ENCODE measurements around the gene SSBP2.

Gene SSBP2

GRCh38 chr5:81779916-81780266 lies 29.0 kb upstream of the SSBP2 start:
- Histone ChIP-seq H3K36me3 (ENCODE audit: control insufficient read depth, insufficient read depth, low read length) (no peaks in the 10 kb centered on the region), H3K9me3 (ENCODE audit: control insufficient read depth, low read length) (no peaks in the 10 kb centered on the region), H3K27me3 (ENCODE audit: control insufficient read depth, insufficient read depth, low read length) (no peaks in the 10 kb centered on the region), H3K4me3 (ENCODE audit: low read length) (no peak overlapping the region), H3K9ac (ENCODE audit: low read length) (peak overlapping the region; percentile 48), H3K4me1 (ENCODE audit: control insufficient read depth, insufficient read depth, low read length) (peaks cover 22% of the 10 kb centered on the region)

GRCh38 chr5:81779125-81779915 lies 28.4 kb upstream of the SSBP2 start:
- no peaks in the 10 kb centered on the region for H3K36me3 ChIP-seq (ENCODE audit: control insufficient read depth, insufficient read depth, low read length)
- no peaks in the 10 kb centered on the region for H3K9me3 ChIP-seq (ENCODE audit: control insufficient read depth, low read length)
- H3K9ac ChIP-seq (ENCODE audit: low read length) = peak overlapping the region; percentile 48
- peak overlapping the region; percentile 9 for H3K4me3 ChIP-seq (ENCODE audit: low read length)
- no peaks in the 10 kb centered on the region for H3K27me3 ChIP-seq (ENCODE audit: control insufficient read depth, insufficient read depth, low read length)
- H3K4me1 ChIP-seq (ENCODE audit: control insufficient read depth, insufficient read depth, low read length) = peaks cover 22% of the 10 kb centered on the region

- no peaks in the 10 kb centered on the region for H3K27me3 ChIP-seq (ENCODE audit: control insufficient read depth, insufficient read depth, low read length)
- H3K4me1 ChIP-seq (ENCODE audit: control insufficient read depth, insufficient read depth, low read length) = peaks cover 22% of the 10 kb centered on the region
- no peaks in the 10 kb centered on the region for H3K36me3 ChIP-seq (ENCODE audit: control insufficient read depth, insufficient read depth, low read length)
- peak overlapping the region; percentile 10 for H3K9ac ChIP-seq (ENCODE audit: low read length)
- H3K4me3 ChIP-seq (ENCODE audit: low read length) = no peak overlapping the region
- H3K9me3 ChIP-seq (ENCODE audit: control insufficient read depth, low read length) = no peaks in the 10 kb centered on the region
These were observed 27.7 kb upstream of the SSBP2 start for GRCh38 chr5:81778642-81779041.

- Histone ChIP-seq H3K4me3 (ENCODE audit: low read length) (no peak overlapping the region), H3K27me3 (ENCODE audit: control insufficient read depth, insufficient read depth, low read length) (no peaks in the 10 kb centered on the region), H3K9ac (ENCODE audit: low read length) (no peak overlapping the region), H3K4me1 (ENCODE audit: control insufficient read depth, insufficient read depth, low read length) (peaks cover 22% of the 10 kb centered on the region), H3K36me3 (ENCODE audit: control insufficient read depth, insufficient read depth, low read length) (no peaks in the 10 kb centered on the region), H3K9me3 (ENCODE audit: control insufficient read depth, low read length) (no peaks in the 10 kb centered on the region)
These were observed 25.4 kb upstream of the SSBP2 start for GRCh38 chr5:81776258-81776657.

- no peaks in the 10 kb centered on the region for H3K27me3 ChIP-seq (ENCODE audit: control insufficient read depth, insufficient read depth, low read length)
- H3K4me1 ChIP-seq (ENCODE audit: control insufficient read depth, insufficient read depth, low read length) = peaks cover 15% of the 10 kb centered on the region
- H3K9me3 ChIP-seq (ENCODE audit: control insufficient read depth, low read length) = no peaks in the 10 kb centered on the region
- H3K9ac ChIP-seq (ENCODE audit: low read length) = no peak overlapping the region
- H3K36me3 ChIP-seq (ENCODE audit: control insufficient read depth, insufficient read depth, low read length) = no peaks in the 10 kb centered on the region
- no peak overlapping the region for H3K4me3 ChIP-seq (ENCODE audit: low read length)
These were observed 23.5 kb upstream of the SSBP2 start for GRCh38 chr5:81774374-81774773.

GRCh38 chr5:81773574-81773973 lies 22.7 kb upstream of the SSBP2 start:
- no peaks in the 10 kb centered on the region for H3K36me3 ChIP-seq (ENCODE audit: control insufficient read depth, insufficient read depth, low read length)
- H3K9me3 ChIP-seq (ENCODE audit: control insufficient read depth, low read length) = no peaks in the 10 kb centered on the region
- H3K27me3 ChIP-seq (ENCODE audit: control insufficient read depth, insufficient read depth, low read length) = no peaks in the 10 kb centered on the region
- H3K4me3 ChIP-seq (ENCODE audit: low read length) = no peak overlapping the region
- no peak overlapping the region for H3K9ac ChIP-seq (ENCODE audit: low read length)
- peaks cover 16% of the 10 kb centered on the region for H3K4me1 ChIP-seq (ENCODE audit: control insufficient read depth, insufficient read depth, low read length)

- Histone ChIP-seq H3K27me3 (ENCODE audit: control insufficient read depth, insufficient read depth, low read length) (no peaks in the 10 kb centered on the region), H3K9me3 (ENCODE audit: control insufficient read depth, low read length) (no peaks in the 10 kb centered on the region), H3K4me3 (ENCODE audit: low read length) (no peak overlapping the region), H3K36me3 (ENCODE audit: control insufficient read depth, insufficient read depth, low read length) (no peaks in the 10 kb centered on the region), H3K9ac (ENCODE audit: low read length) (no peak overlapping the region), H3K4me1 (ENCODE audit: control insufficient read depth, insufficient read depth, low read length) (peaks cover 12% of the 10 kb centered on the region)
These were observed 22.3 kb upstream of the SSBP2 start for GRCh38 chr5:81773161-81773560.

- Histone ChIP-seq H3K27me3 (ENCODE audit: control insufficient read depth, insufficient read depth, low read length) (no peaks in the 10 kb centered on the region), H3K4me1 (ENCODE audit: control insufficient read depth, insufficient read depth, low read length) (peaks cover 9% of the 10 kb centered on the region), H3K9me3 (ENCODE audit: control insufficient read depth, low read length) (no peaks in the 10 kb centered on the region), H3K36me3 (ENCODE audit: control insufficient read depth, insufficient read depth, low read length) (no peaks in the 10 kb centered on the region), H3K4me3 (ENCODE audit: low read length) (no peak overlapping the region), H3K9ac (ENCODE audit: low read length) (no peak overlapping the region)
These were observed 21.6 kb upstream of the SSBP2 start for GRCh38 chr5:81772488-81772887.

- Histone ChIP-seq H3K4me1 (ENCODE audit: control insufficient read depth, insufficient read depth, low read length) (peaks cover 4% of the 10 kb centered on the region), H3K9me3 (ENCODE audit: control insufficient read depth, low read length) (no peaks in the 10 kb centered on the region), H3K4me3 (ENCODE audit: low read length) (no peak overlapping the region), H3K27me3 (ENCODE audit: control insufficient read depth, insufficient read depth, low read length) (no peaks in the 10 kb centered on the region), H3K9ac (ENCODE audit: low read length) (no peak overlapping the region), H3K36me3 (ENCODE audit: control insufficient read depth, insufficient read depth, low read length) (no peaks in the 10 kb centered on the region)
These were observed 18.1 kb upstream of the SSBP2 start for GRCh38 chr5:81768935-81769452.

GRCh38 chr5:81767938-81768337 lies 17.0 kb upstream of the SSBP2 start:
- Histone ChIP-seq H3K4me1 (ENCODE audit: control insufficient read depth, insufficient read depth, low read length) (peaks cover 4% of the 10 kb centered on the region), H3K9me3 (ENCODE audit: control insufficient read depth, low read length) (no peaks in the 10 kb centered on the region), H3K9ac (ENCODE audit: low read length) (no peak overlapping the region), H3K27me3 (ENCODE audit: control insufficient read depth, insufficient read depth, low read length) (no peaks in the 10 kb centered on the region), H3K4me3 (ENCODE audit: low read length) (no peak overlapping the region), H3K36me3 (ENCODE audit: control insufficient read depth, insufficient read depth, low read length) (no peaks in the 10 kb centered on the region)

- Histone ChIP-seq H3K9me3 (ENCODE audit: control insufficient read depth, low read length) (no peaks in the 10 kb centered on the region), H3K27me3 (ENCODE audit: control insufficient read depth, insufficient read depth, low read length) (no peaks in the 10 kb centered on the region), H3K36me3 (ENCODE audit: control insufficient read depth, insufficient read depth, low read length) (no peaks in the 10 kb centered on the region), H3K9ac (ENCODE audit: low read length) (no peak overlapping the region), H3K4me1 (ENCODE audit: control insufficient read depth, insufficient read depth, low read length) (peaks cover 4% of the 10 kb centered on the region), H3K4me3 (ENCODE audit: low read length) (no peak overlapping the region)
These were observed 16.2 kb upstream of the SSBP2 start for GRCh38 chr5:81767097-81767496.

- H3K36me3 ChIP-seq (ENCODE audit: control insufficient read depth, insufficient read depth, low read length) = no peaks in the 10 kb centered on the region
- peaks cover 4% of the 10 kb centered on the region for H3K4me1 ChIP-seq (ENCODE audit: control insufficient read depth, insufficient read depth, low read length)
These were observed 15.7 kb upstream of the SSBP2 start for GRCh38 chr5:81766611-81767010.

More at GRCh38 chr5:81766611-81767010, 15.7 kb upstream of the SSBP2 start:
- H3K9me3 ChIP-seq (ENCODE audit: control insufficient read depth, low read length) = no peaks in the 10 kb centered on the region
- no peaks in the 10 kb centered on the region for H3K27me3 ChIP-seq (ENCODE audit: control insufficient read depth, insufficient read depth, low read length)
- H3K4me3 ChIP-seq (ENCODE audit: low read length) = no peak overlapping the region
- no peak overlapping the region for H3K9ac ChIP-seq (ENCODE audit: low read length)

Data from mucosa of stomach (tissue), 1 donor.